ENCODE measurements around the gene BBIP1. TPM values are rescaled to one million over a fixed set of nuclear protein-coding genes. Genes with fewer than 3 reads are reported as not detected.

Gene BBIP1
- total and polyA plus RNA-seq, 9 of the 15 experiments (the other 6 are each of a cell fraction or from before 2014, with no cell fraction given), result 5.2 to 31.0 (median 19.4) TPM

DNA sequence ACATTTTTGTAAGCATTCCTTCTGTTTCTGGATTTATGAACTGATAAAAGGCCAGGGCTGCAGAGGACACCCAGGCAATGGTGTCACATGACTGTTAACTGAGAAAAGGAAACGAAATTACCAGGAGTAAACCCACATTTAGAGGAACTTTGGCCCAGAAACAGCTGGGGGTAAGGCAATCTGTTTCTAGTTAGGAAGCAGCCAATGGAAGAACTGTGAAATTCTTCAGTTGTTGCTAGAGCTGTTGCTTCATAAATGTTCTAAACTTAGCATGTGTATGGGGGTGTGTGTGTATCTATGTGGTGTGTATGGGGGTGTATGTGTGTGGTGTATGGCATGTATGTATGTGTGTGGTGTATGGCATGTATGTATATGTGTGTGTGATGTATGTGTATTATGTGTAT is 59.0 kb downstream of the BBIP1 start (continued):
- no peak for TF ChIP-seq SPI1 (IDR thresholded peaks at IDR 0.05; ENCODE audit: borderline replicate concordance, low read depth, low read length)
- peak; percentile 81; the same call in 1 of the 2 replicates for TF ChIP-seq TOE1 (IDR thresholded peaks at IDR 0.05; ENCODE audit: borderline replicate concordance)
- no peak for TF ChIP-seq TOE1 (CRISPR knock-in tag; IDR thresholded peaks at IDR 0.05; ENCODE audit: borderline replicate concordance, low read depth)
- 0 out of 2 replicates have a peak, but pooled peaks have one; percentile 39 for TF ChIP-seq ZNF197 (CRISPR knock-in tag; IDR thresholded peaks at IDR 0.05; ENCODE audit: low read depth)
- TF ChIP-seq, protein P1, sequence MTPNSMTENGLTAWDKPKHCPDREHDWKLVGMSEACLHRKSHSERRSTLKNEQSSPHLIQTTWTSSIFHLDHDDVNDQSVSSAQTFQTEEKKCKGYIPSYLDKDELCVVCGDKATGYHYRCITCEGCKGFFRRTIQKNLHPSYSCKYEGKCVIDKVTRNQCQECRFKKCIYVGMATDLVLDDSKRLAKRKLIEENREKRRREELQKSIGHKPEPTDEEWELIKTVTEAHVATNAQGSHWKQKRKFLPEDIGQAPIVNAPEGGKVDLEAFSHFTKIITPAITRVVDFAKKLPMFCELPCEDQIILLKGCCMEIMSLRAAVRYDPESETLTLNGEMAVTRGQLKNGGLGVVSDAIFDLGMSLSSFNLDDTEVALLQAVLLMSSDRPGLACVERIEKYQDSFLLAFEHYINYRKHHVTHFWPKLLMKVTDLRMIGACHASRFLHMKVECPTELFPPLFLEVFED (CRISPR knock-in tag; conservative IDR thresholded peaks at IDR 0.05), result no peak
- no peak for TF ChIP-seq ZNF717 (CRISPR knock-in tag; IDR thresholded peaks at IDR 0.05)
- peak; percentile 31; the same call in 1 of the 2 replicates for TF ChIP-seq ELF4 (CRISPR knock-in tag; IDR thresholded peaks at IDR 0.05)
- no peak for TF ChIP-seq ZNF583 (CRISPR knock-in tag; IDR thresholded peaks at IDR 0.05)
- no peak for TF ChIP-seq ZNF239 (CRISPR knock-in tag; IDR thresholded peaks at IDR 0.05)
- TF ChIP-seq ZKSCAN8 (CRISPR knock-in tag; IDR thresholded peaks at IDR 0.05), result peak; percentile 14; the same call in 1 of the 2 replicates
- no peak for TF ChIP-seq MAFF (IDR thresholded peaks at IDR 0.05; ENCODE audit: low read length)
- TF ChIP-seq PURB (CRISPR knock-in tag; IDR thresholded peaks at IDR 0.05; ENCODE audit: low read depth), result no peak
- no peak for TF ChIP-seq RBBP5 (IDR thresholded peaks at IDR 0.05; ENCODE audit: borderline replicate concordance, insufficient read depth, low read length, poor library complexity, severe bottlenecking)
- no peak for TF ChIP-seq TCF3 (CRISPR knock-in tag; IDR thresholded peaks at IDR 0.05)
- TF ChIP-seq RAD51 (IDR thresholded peaks at IDR 0.05; ENCODE audit: borderline replicate concordance, low read depth), result peak; percentile 57
- no peak for TF ChIP-seq KLF10 (CRISPR knock-in tag; IDR thresholded peaks at IDR 0.05)
- TF ChIP-seq CREBBP (IDR thresholded peaks at IDR 0.05; ENCODE audit: low read depth, low read length), result no peak
- no peak for TF ChIP-seq ZNF316 (IDR thresholded peaks at IDR 0.05)
- no peak for TF ChIP-seq EWSR1 (IDR thresholded peaks at IDR 0.05; ENCODE audit: borderline replicate concordance, low read depth, partially characterized antibody)
- no peak for TF ChIP-seq ZNF384 (IDR thresholded peaks at IDR 0.05; ENCODE audit: low read depth, low read length)
- TF ChIP-seq, protein P2, sequence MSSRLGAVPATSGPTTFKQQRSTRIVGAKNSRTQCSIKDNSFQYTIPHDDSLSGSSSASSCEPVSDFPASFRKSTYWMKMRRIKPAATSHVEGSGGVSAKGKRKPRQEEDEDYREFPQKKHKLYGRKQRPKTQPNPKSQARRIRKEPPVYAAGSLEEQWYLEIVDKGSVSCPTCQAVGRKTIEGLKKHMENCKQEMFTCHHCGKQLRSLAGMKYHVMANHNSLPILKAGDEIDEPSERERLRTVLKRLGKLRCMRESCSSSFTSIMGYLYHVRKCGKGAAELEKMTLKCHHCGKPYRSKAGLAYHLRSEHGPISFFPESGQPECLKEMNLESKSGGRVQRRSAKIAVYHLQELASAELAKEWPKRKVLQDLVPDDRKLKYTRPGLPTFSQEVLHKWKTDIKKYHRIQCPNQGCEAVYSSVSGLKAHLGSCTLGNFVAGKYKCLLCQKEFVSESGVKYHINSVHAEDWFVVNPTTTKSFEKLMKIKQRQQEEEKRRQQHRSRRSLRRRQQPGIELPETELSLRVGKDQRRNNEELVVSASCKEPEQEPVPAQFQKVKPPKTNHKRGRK (tag; IDR thresholded peaks at IDR 0.05), result no peak
- no peak for TF ChIP-seq GATAD2A (IDR thresholded peaks at IDR 0.05)
- TF ChIP-seq, protein P3, sequence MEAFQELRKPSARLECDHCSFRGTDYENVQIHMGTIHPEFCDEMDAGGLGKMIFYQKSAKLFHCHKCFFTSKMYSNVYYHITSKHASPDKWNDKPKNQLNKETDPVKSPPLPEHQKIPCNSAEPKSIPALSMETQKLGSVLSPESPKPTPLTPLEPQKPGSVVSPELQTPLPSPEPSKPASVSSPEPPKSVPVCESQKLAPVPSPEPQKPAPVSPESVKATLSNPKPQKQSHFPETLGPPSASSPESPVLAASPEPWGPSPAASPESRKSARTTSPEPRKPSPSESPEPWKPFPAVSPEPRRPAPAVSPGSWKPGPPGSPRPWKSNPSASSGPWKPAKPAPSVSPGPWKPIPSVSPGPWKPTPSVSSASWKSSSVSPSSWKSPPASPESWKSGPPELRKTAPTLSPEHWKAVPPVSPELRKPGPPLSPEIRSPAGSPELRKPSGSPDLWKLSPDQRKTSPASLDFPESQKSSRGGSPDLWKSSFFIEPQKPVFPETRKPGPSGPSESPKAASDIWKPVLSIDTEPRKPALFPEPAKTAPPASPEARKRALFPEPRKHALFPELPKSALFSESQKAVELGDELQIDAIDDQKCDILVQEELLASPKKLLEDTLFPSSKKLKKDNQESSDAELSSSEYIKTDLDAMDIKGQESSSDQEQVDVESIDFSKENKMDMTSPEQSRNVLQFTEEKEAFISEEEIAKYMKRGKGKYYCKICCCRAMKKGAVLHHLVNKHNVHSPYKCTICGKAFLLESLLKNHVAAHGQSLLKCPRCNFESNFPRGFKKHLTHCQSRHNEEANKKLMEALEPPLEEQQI (IDR thresholded peaks at IDR 0.05), result no peak
- TF ChIP-seq MEIS2 (IDR thresholded peaks at IDR 0.05; ENCODE audit: partially characterized antibody), result no peak
- TF ChIP-seq EGR1 (conservative IDR thresholded peaks at IDR 0.05), result 0 out of 2 replicates have a peak, but pooled peaks have one; percentile 10

Measured in K562 (cell line).